Liver (tissue), 3 donors: ENCODE results near the gene SHROOM1.
"Not testable (repeated sequence)": the region's sequence is repeated elsewhere in the genome, so short reads cannot be mapped to it uniquely, and the experiment has no call there.

Source experiments
- EGR1 ChIP-seq, 2 donors: IDR thresholded peaks; 2 replicates each; pipeline ENCODE4 v1.6.1; 2016 to 2018; ENCODE audit warnings: antibody characterized with exemption in 2 of 2, low read depth in 2 of 2
- FOXA1 ChIP-seq: IDR thresholded peaks from 2 replicates; pipeline ENCODE4 v1.6.1; 2016; ENCODE audit warnings: antibody characterized with exemption
- GABPA ChIP-seq, 2 donors: IDR thresholded peaks in 1 of 2; conservative IDR thresholded peaks in 1 of 2; 2 replicates each; pipeline ENCODE4 v1.6.1; 2016; ENCODE audit warnings: antibody characterized with exemption in 2 of 2, mild to moderate bottlenecking in 1 of 2, moderate library complexity in 1 of 2
- HNF4G ChIP-seq: IDR thresholded peaks from 2 replicates; pipeline ENCODE4 v1.6.1; 2016; ENCODE audit warnings: antibody characterized with exemption
- MAX ChIP-seq: IDR thresholded peaks from 2 replicates; pipeline ENCODE4 v1.6.1; 2016; ENCODE audit warnings: antibody characterized with exemption
- RAD21 ChIP-seq, 2 donors: IDR thresholded peaks; 2 replicates each; pipeline ENCODE4 v1.6.1; 2016; ENCODE audit warnings: antibody characterized with exemption in 2 of 2, mild to moderate bottlenecking in 2 of 2
- SP1 ChIP-seq: IDR thresholded peaks from 2 replicates; pipeline ENCODE4 v1.6.1; 2018; ENCODE audit warnings: antibody characterized with exemption, mild to moderate bottlenecking
- TAF1 ChIP-seq: conservative IDR thresholded peaks from 2 replicates; pipeline ENCODE4 v1.6.1; 2016; ENCODE audit warnings: antibody characterized with exemption, mild to moderate bottlenecking
- YY1 ChIP-seq: IDR thresholded peaks from 2 replicates; pipeline ENCODE4 v1.6.1; 2016; ENCODE audit warnings: antibody characterized with exemption, mild to moderate bottlenecking
- ZBTB33 ChIP-seq: IDR thresholded peaks from 2 replicates; pipeline ENCODE4 v1.6.1; 2016; ENCODE audit warnings: antibody characterized with exemption
- TF ChIP-seq, protein P1 (sequence below): fragments of 150-350 bp; IDR thresholded peaks from 2 replicates; pipeline ENCODE4 v1.5.1; 2017; ENCODE audit warnings: improper control_type of control experiment, low read depth, low read length; ENCODE audit not compliant: missing input control
- TF ChIP-seq, protein P2 (sequence below): IDR thresholded peaks from 2 replicates; pipeline ENCODE4 v1.6.1; 2016; ENCODE audit warnings: antibody characterized with exemption
- donor health status: healthy.
- donor health status: healthy.

- TF ChIP-seq, protein P1, sequence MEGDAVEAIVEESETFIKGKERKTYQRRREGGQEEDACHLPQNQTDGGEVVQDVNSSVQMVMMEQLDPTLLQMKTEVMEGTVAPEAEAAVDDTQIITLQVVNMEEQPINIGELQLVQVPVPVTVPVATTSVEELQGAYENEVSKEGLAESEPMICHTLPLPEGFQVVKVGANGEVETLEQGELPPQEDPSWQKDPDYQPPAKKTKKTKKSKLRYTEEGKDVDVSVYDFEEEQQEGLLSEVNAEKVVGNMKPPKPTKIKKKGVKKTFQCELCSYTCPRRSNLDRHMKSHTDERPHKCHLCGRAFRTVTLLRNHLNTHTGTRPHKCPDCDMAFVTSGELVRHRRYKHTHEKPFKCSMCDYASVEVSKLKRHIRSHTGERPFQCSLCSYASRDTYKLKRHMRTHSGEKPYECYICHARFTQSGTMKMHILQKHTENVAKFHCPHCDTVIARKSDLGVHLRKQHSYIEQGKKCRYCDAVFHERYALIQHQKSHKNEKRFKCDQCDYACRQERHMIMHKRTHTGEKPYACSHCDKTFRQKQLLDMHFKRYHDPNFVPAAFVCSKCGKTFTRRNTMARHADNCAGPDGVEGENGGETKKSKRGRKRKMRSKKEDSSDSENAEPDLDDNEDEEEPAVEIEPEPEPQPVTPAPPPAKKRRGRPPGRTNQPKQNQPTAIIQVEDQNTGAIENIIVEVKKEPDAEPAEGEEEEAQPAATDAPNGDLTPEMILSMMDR = not testable (repeated sequence)
- not testable (repeated sequence) for TF ChIP-seq SP1; GABPA (IDR thresholded peaks at IDR 0.05 in 1 of 2, conservative IDR thresholded peaks at IDR 0.05 in 1 of 2); RAD21 (IDR thresholded peaks at IDR 0.05); FOXA1; HNF4G; MAX; YY1; ZBTB33; TAF1; EGR1 (IDR thresholded peaks at IDR 0.05; ENCODE audit: low read depth in 2 of 2)
- TF ChIP-seq, protein P2, sequence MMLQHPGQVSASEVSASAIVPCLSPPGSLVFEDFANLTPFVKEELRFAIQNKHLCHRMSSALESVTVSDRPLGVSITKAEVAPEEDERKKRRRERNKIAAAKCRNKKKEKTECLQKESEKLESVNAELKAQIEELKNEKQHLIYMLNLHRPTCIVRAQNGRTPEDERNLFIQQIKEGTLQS = not testable (repeated sequence)
Observed at GRCh38 chr5:132802685-132803066, 27.8 kb downstream of the SHROOM1 start.
